HCT116 (cell line): ENCODE data around the gene GLRA2. TPM values are rescaled to one million over a fixed set of nuclear protein-coding genes. Genes with fewer than 3 reads are reported as not detected.

Experiments
- ATAC-seq: fragments of 200-7000 bp; cut with Tn5 transposase; 2 replicates; pipeline ENCODE4 v1.9.1; 2020; ENCODE audit warnings: mild to moderate bottlenecking, moderate library complexity
- BruUV-seq: library from RNA; stranded (reverse); fragments of 400-500 nt; replicated peaks from 2 replicates; lab custom pipeline; 2021; lab: Mats Ljungman, UMichigan
- CTCF ChIA-PET: fragments of 300-600 bp; sonication (Branson Sonifier 250); formaldehyde crosslinking; loops from one replicate; lab custom pipeline; 2021; ENCODE audit warnings: antibody characterized with exemption; lab: Charles Lee
- POLR2A ChIA-PET: fragments of 300-600, 350-600 bp; sonication (Branson Sonifier 250); formaldehyde crosslinking; loops from one replicate; lab custom pipeline; 2021; ENCODE audit warnings: antibody characterized with exemption; lab: Charles Lee
- RAD21 ChIA-PET, 2 experiments: fragments of 300-600 bp; sonication (Branson Sonifier 250); formaldehyde crosslinking; loops; one replicate each; lab custom pipeline; 2023; ENCODE audit warnings: low total read pairs in 2 of 2; ENCODE audit not compliant: uncharacterized antibody in 2 of 2, unreplicated experiment in 2 of 2, low non-redundant PET in 1 of 2; lab: Charles Lee
- DNase-seq: peaks from one replicate; pipeline ENCODE4 v3.0.0-alpha.2; 2010; ENCODE audit warnings: low read depth, low spot score
- H2AFZ ChIP-seq: fragments of 200-600 bp; shearing (Covaris generic), sonication (generic); 2 replicates; pipeline ENCODE4 v1.6.1; 2017; ENCODE audit warnings: low read depth, mixed run types, mixed read lengths, antibody characterized with exemption, low read length; ENCODE audit not compliant: poor library complexity, severe bottlenecking
- H3K27ac ChIP-seq: 2 replicates; pipeline ENCODE4 v1.5.1; 2012; ENCODE audit warnings: low read depth, low read length
- H3K27me3 ChIP-seq: fragments of 200-600 bp; sonication (generic); 2 replicates; pipeline ENCODE4 v1.6.1; 2016; ENCODE audit warnings: mixed run types, low read length, mixed read lengths; ENCODE audit not compliant: insufficient read depth
- H3K36me3 ChIP-seq, 2 experiments: fragments of 200-500 bp in 1 of 2; fragments of 200-600 bp in 1 of 2; sonication (Bioruptor generic) in 1 of 2; sonication (generic) in 1 of 2; 2 replicates each; pipeline versions ENCODE4 v1.5.1 to v1.6.1; 2014 to 2016; ENCODE audit warnings: low read length in 2 of 2, inconsistent platforms in 1 of 2, mixed read lengths in 1 of 2, mixed run types in 1 of 2; ENCODE audit not compliant: insufficient read depth in 2 of 2, control insufficient read depth in 1 of 2
- H3K4me1 ChIP-seq, 2 experiments: fragments of 200-600 bp in 1 of 2; sonication (generic) in 1 of 2; 2 replicates each; pipeline versions ENCODE4 v1.5.1 to v1.6.1; 2012 to 2017; ENCODE audit warnings: low read length in 2 of 2, inconsistent platforms in 1 of 2, mild to moderate bottlenecking in 1 of 2, mixed read lengths in 1 of 2, mixed run types in 1 of 2, moderate library complexity in 1 of 2; ENCODE audit not compliant: insufficient read depth in 2 of 2, control insufficient read depth in 1 of 2
- H3K4me2 ChIP-seq: fragments of 200-600 bp; sonication (generic); 2 replicates; pipeline ENCODE4 v1.6.1; 2017; ENCODE audit warnings: mixed run types, low read length, mixed read lengths
- H3K4me3 ChIP-seq, 2 experiments: fragments of 200-600 bp in 1 of 2; sonication (generic) in 1 of 2; replicated peaks in 1 of 2; 2 replicates each; pipeline ENCODE4 v1.5.1; 2011 to 2016; ENCODE audit warnings: low read length in 2 of 2, control low read depth in 1 of 2, low read depth in 1 of 2, mild to moderate bottlenecking in 1 of 2, mixed read lengths in 1 of 2, mixed run types in 1 of 2
- H3K79me2 ChIP-seq: fragments of 200-600 bp; sonication (generic); 2 replicates; pipeline ENCODE4 v1.6.1; 2017; ENCODE audit warnings: mild to moderate bottlenecking, mixed run types, low read length, moderate library complexity, mixed read lengths; ENCODE audit not compliant: insufficient read depth
- H3K9ac ChIP-seq: fragments of 200-600 bp; sonication (generic); 2 replicates; pipeline ENCODE4 v1.6.1; 2016; ENCODE audit warnings: low read length, mixed read lengths
- H3K9me2 ChIP-seq: fragments of 200-600 bp; sonication (generic), shearing (Covaris generic); 2 replicates; pipeline ENCODE4 v1.6.1; 2017; ENCODE audit warnings: mixed run types, mild to moderate bottlenecking, moderate library complexity; ENCODE audit not compliant: insufficient read depth
- H3K9me3 ChIP-seq, 2 experiments: fragments of 200-500 bp in 1 of 2; fragments of 200-600 bp in 1 of 2; sonication (Bioruptor generic) in 1 of 2; sonication (generic) in 1 of 2; 2 replicates each; pipeline ENCODE4 v1.6.1; 2014 to 2017; ENCODE audit warnings: low read length in 2 of 2, mixed read lengths in 2 of 2, inconsistent platforms in 1 of 2, low read depth in 1 of 2, mild to moderate bottlenecking in 1 of 2, mixed run types in 1 of 2, moderate library complexity in 1 of 2; ENCODE audit not compliant: control insufficient read depth in 1 of 2, insufficient read depth in 1 of 2
- H4K20me1 ChIP-seq: fragments of 200-600 bp; sonication (generic), shearing (Covaris generic); 2 replicates; pipeline ENCODE4 v1.6.1; 2017; ENCODE audit warnings: mixed run types, mild to moderate bottlenecking, moderate library complexity; ENCODE audit not compliant: insufficient read depth
- CBX3 ChIP-seq: IDR thresholded peaks from 2 replicates; pipeline ENCODE4 v1.6.1; 2012; ENCODE audit warnings: low read depth
- EGR1 ChIP-seq: IDR thresholded peaks from 2 replicates; pipeline ENCODE4 v1.6.1; 2012; ENCODE audit warnings: low read depth
- EZH2 ChIP-seq: fragments of 200-600 bp; sonication (generic); IDR thresholded peaks from 2 replicates; pipeline ENCODE4 v1.6.1; 2017; ENCODE audit warnings: antibody characterized with exemption, mixed run types
- EZH2phosphoT487 ChIP-seq: fragments of 200-600 bp; IDR thresholded peaks from 2 replicates; pipeline ENCODE4 v1.6.1; 2018; ENCODE audit warnings: antibody characterized with exemption, borderline replicate concordance
- FOSL1 ChIP-seq: IDR thresholded peaks from 2 replicates; pipeline ENCODE4 v1.6.1; 2012; ENCODE audit warnings: low read depth
- JUND ChIP-seq: IDR thresholded peaks from 2 replicates; pipeline ENCODE4 v1.6.1; 2012
- POLR2A ChIP-seq: IDR thresholded peaks from 2 replicates; pipeline ENCODE4 v1.7.0; 2011; ENCODE audit warnings: borderline replicate concordance; ENCODE audit not compliant: insufficient read depth, insufficient read length; ENCODE audit errors: extremely low read depth
- POLR2AphosphoS5 ChIP-seq: IDR thresholded peaks from 2 replicates; pipeline ENCODE4 v1.6.1; 2011; ENCODE audit warnings: mild to moderate bottlenecking, low read depth, low read length, moderate library complexity
- RAD21 ChIP-seq: IDR thresholded peaks from 2 replicates; pipeline ENCODE4 v1.6.1; 2012; ENCODE audit warnings: low read depth, mild to moderate bottlenecking
- SIN3A ChIP-seq: IDR thresholded peaks from 2 replicates; pipeline ENCODE4 v1.6.1; 2012; ENCODE audit warnings: low read depth
- SRF ChIP-seq: IDR thresholded peaks from 2 replicates; pipeline ENCODE4 v1.6.1; 2012; ENCODE audit warnings: low read depth
- YY1 ChIP-seq: IDR thresholded peaks from 2 replicates; pipeline ENCODE4 v1.6.1; 2011; ENCODE audit warnings: low read length, low read depth, moderate library complexity, mild to moderate bottlenecking; ENCODE audit not compliant: insufficient replicate concordance; ENCODE audit errors: extremely low read depth
- ZNF274 ChIP-seq: fragments of 200-500 bp; sonication (Bioruptor generic); IDR thresholded peaks from 2 replicates; pipeline ENCODE4 v1.6.1; 2014; ENCODE audit warnings: mild to moderate bottlenecking, low read depth, low read length, inconsistent platforms
- intact Hi-C: fragments of 100-400 bp; cut with micrococcal nuclease; formaldehyde crosslinking; loops from 2 replicates; pipeline ENCODE4 v1.10.0; 2022
- total RNA-seq: library from RNA; stranded (reverse); gene quantifications from one replicate; pipeline ENCODE4 v1.2.1, GENCODE V29; 2021; ENCODE audit not compliant: unreplicated experiment
- TF ChIP-seq, protein P1 (sequence below), 3 experiments: fragments of 200-600 bp in 1 of 3; sonication (generic) in 1 of 3; IDR thresholded peaks in 2 of 3; conservative IDR thresholded peaks in 1 of 3; 2 replicates each; pipeline ENCODE4 v1.5.1; 2012 to 2017; ENCODE audit warnings: low read depth in 2 of 3, low read length in 2 of 3, antibody characterized with exemption in 1 of 3, borderline replicate concordance in 1 of 3, control low read depth in 1 of 3, mild to moderate bottlenecking in 1 of 3, mixed read lengths in 1 of 3, mixed run types in 1 of 3, moderate library complexity in 1 of 3; ENCODE audit not compliant: insufficient read depth in 1 of 3
- TF ChIP-seq, protein P2 (sequence below): IDR thresholded peaks from 2 replicates; pipeline ENCODE4 v1.6.1; 2012
- TF ChIP-seq, protein P3 (sequence below): IDR thresholded peaks from 2 replicates; pipeline ENCODE4 v1.6.1; 2012
- TF ChIP-seq, protein P4 (sequence below): IDR thresholded peaks from 2 replicates; pipeline ENCODE4 v1.6.1; 2012; ENCODE audit warnings: low read depth

The GLRA2 gene
- total RNA-seq, 1 experiment from 2014 or later: not detected

DNA sequence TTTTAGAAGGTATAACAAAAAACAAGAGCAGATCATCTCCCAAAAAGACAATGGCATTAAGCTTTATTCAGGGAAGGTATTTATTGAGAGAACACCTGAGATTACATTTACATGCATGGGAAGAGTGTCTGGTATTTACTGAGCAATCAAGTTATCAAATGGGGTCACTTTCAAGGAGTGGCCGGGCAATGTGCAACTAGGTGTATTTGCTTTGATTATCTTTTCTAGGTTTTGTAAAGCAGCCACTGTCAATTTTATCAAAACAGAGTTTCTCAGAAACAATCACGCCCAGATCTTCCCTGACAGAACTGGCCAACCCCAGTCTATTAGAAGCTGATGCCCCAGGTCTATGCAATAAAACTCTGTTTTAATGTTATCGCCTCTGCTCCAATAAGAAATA, 169.5 kb downstream of the GLRA2 start:
- H3K9me3 ChIP-seq: no peaks in the 10 kb centered on the region
- no peaks in the 10 kb centered on the region for H3K4me1 ChIP-seq
- H4K20me1 ChIP-seq: no peaks in the 10 kb centered on the region
- H3K4me2 ChIP-seq: no peak overlapping the region
- DNase-seq (no peak), ATAC-seq (no peak)
- ChIA-PET POLR2A (no interaction called here), RAD21 (no interaction called here), CTCF (no interaction called here)
- no peak overlapping the region for H3K27ac ChIP-seq
- no peaks in the 10 kb centered on the region for H3K9me2 ChIP-seq
- H3K79me2 ChIP-seq: no peaks in the 10 kb centered on the region
- no TSS peak for BruUV-seq
- TF ChIP-seq CBX3 (no peak), EZH2phosphoT487 (no peak), YY1 (no peak), SIN3A (no peak), POLR2A (no peak), JUND (no peak), EGR1 (no peak), EZH2 (no peak), ZNF274 (no peak), FOSL1 (no peak), POLR2AphosphoS5 (no peak), SRF (no peak), RAD21 (no peak)
- TF ChIP-seq, protein P1, sequence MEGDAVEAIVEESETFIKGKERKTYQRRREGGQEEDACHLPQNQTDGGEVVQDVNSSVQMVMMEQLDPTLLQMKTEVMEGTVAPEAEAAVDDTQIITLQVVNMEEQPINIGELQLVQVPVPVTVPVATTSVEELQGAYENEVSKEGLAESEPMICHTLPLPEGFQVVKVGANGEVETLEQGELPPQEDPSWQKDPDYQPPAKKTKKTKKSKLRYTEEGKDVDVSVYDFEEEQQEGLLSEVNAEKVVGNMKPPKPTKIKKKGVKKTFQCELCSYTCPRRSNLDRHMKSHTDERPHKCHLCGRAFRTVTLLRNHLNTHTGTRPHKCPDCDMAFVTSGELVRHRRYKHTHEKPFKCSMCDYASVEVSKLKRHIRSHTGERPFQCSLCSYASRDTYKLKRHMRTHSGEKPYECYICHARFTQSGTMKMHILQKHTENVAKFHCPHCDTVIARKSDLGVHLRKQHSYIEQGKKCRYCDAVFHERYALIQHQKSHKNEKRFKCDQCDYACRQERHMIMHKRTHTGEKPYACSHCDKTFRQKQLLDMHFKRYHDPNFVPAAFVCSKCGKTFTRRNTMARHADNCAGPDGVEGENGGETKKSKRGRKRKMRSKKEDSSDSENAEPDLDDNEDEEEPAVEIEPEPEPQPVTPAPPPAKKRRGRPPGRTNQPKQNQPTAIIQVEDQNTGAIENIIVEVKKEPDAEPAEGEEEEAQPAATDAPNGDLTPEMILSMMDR (IDR thresholded peaks at IDR 0.05 in 2 of 3, conservative IDR thresholded peaks at IDR 0.05 in 1 of 3; ENCODE audit: borderline replicate concordance in 1 of 3, insufficient read depth in 1 of 3, low read depth in 2 of 3, low read length in 2 of 3): no peak
- TF ChIP-seq, protein P2, sequence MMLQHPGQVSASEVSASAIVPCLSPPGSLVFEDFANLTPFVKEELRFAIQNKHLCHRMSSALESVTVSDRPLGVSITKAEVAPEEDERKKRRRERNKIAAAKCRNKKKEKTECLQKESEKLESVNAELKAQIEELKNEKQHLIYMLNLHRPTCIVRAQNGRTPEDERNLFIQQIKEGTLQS: no peak
- TF ChIP-seq, protein P3, sequence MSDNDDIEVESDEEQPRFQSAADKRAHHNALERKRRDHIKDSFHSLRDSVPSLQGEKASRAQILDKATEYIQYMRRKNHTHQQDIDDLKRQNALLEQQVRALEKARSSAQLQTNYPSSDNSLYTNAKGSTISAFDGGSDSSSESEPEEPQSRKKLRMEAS: no peak
- TF ChIP-seq, protein P4, sequence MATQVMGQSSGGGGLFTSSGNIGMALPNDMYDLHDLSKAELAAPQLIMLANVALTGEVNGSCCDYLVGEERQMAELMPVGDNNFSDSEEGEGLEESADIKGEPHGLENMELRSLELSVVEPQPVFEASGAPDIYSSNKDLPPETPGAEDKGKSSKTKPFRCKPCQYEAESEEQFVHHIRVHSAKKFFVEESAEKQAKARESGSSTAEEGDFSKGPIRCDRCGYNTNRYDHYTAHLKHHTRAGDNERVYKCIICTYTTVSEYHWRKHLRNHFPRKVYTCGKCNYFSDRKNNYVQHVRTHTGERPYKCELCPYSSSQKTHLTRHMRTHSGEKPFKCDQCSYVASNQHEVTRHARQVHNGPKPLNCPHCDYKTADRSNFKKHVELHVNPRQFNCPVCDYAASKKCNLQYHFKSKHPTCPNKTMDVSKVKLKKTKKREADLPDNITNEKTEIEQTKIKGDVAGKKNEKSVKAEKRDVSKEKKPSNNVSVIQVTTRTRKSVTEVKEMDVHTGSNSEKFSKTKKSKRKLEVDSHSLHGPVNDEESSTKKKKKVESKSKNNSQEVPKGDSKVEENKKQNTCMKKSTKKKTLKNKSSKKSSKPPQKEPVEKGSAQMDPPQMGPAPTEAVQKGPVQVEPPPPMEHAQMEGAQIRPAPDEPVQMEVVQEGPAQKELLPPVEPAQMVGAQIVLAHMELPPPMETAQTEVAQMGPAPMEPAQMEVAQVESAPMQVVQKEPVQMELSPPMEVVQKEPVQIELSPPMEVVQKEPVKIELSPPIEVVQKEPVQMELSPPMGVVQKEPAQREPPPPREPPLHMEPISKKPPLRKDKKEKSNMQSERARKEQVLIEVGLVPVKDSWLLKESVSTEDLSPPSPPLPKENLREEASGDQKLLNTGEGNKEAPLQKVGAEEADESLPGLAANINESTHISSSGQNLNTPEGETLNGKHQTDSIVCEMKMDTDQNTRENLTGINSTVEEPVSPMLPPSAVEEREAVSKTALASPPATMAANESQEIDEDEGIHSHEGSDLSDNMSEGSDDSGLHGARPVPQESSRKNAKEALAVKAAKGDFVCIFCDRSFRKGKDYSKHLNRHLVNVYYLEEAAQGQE: no peak
- H2AFZ ChIP-seq: no peak overlapping the region
- H3K9ac ChIP-seq: no peak overlapping the region
- no peaks in the 10 kb centered on the region for H3K27me3 ChIP-seq
- no peaks in the 10 kb centered on the region for H3K36me3 ChIP-seq
- no peak overlapping the region for H3K4me3 ChIP-seq
- intact Hi-C loops: loop anchor here (5.0 kb wide), 1 partner anchor 601 kb away; no protein-coding TSS in a partner anchor
